Parathyroid adenoma (tissue), 2 donors: ENCODE data around the gene MMP24OS.

Experiments used
- H2AFZ ChIP-seq: fragments of 300-600 bp; sonication (generic); one replicate; pipeline ENCODE4 v1.7.0; 2017; ENCODE audit warnings: antibody characterized with exemption, mild to moderate bottlenecking
- H3K27ac ChIP-seq: fragments of 300-600 bp; sonication (generic); one replicate; pipeline ENCODE4 v1.7.0; 2017
- H3K27me3 ChIP-seq: fragments of 300-600 bp; sonication (generic); one replicate; pipeline ENCODE4 v1.7.0; 2017; ENCODE audit warnings: low read length; ENCODE audit not compliant: control insufficient read depth, insufficient read depth
- H3K36me3 ChIP-seq: fragments of 300-600 bp; sonication (generic); one replicate; pipeline ENCODE4 v1.7.0; 2017; ENCODE audit warnings: low read length; ENCODE audit not compliant: control insufficient read depth, insufficient read depth
- H3K4me1 ChIP-seq: fragments of 300-600 bp; sonication (generic); one replicate; pipeline ENCODE4 v1.7.0; 2017; ENCODE audit warnings: control low read depth
- H3K4me2 ChIP-seq: fragments of 300-600 bp; sonication (generic); one replicate; pipeline ENCODE4 v1.7.0; 2017; ENCODE audit warnings: low read length
- H3K4me3 ChIP-seq: fragments of 300-600 bp; sonication (generic); one replicate; pipeline ENCODE4 v1.7.0; 2017; ENCODE audit warnings: low read depth, low read length
- H3K79me2 ChIP-seq: fragments of 300-600 bp; sonication (generic); one replicate; pipeline ENCODE4 v1.7.0; 2017; ENCODE audit warnings: control low read depth
- H3K9ac ChIP-seq: fragments of 300-600 bp; sonication (generic); one replicate; pipeline ENCODE4 v1.7.0; 2017; ENCODE audit warnings: mild to moderate bottlenecking
- H3K9me3 ChIP-seq: fragments of 300-600 bp; sonication (generic); one replicate; pipeline ENCODE4 v1.7.0; 2017; ENCODE audit warnings: low read length; ENCODE audit not compliant: control insufficient read depth
- CTCF ChIP-seq: fragments of 300-600 bp; sonication (generic); IDR thresholded peaks from one replicate; pipeline ENCODE4 v1.7.0; 2017; ENCODE audit warnings: antibody characterized with exemption, mild to moderate bottlenecking
- donor health status: primary hyperparathyroidism.

The MMP24OS gene

GRCh38 chr20:35306931-35307517 is 29.1 kb upstream of the MMP24OS start:
- no peak overlapping the region for H3K4me3 ChIP-seq
- no peak overlapping the region for H3K4me2 ChIP-seq
- TF ChIP-seq CTCF: peak; percentile 67
- no peaks in the 10 kb centered on the region for H3K79me2 ChIP-seq
- H3K9ac ChIP-seq: no peak overlapping the region
- no peak overlapping the region for H3K27ac ChIP-seq
- no peaks in the 10 kb centered on the region for H3K9me3 ChIP-seq
- no peaks in the 10 kb centered on the region for H3K4me1 ChIP-seq
- no peaks in the 10 kb centered on the region for H3K27me3 ChIP-seq
- no peaks in the 10 kb centered on the region for H3K36me3 ChIP-seq
- H2AFZ ChIP-seq: no peak overlapping the region

- Histone ChIP-seq H3K9me3 (no peaks in the 10 kb centered on the region), H3K9ac (no peak overlapping the region), H3K27me3 (no peaks in the 10 kb centered on the region), H3K4me3 (no peak overlapping the region), H3K79me2 (no peaks in the 10 kb centered on the region), H2AFZ (no peak overlapping the region), H3K4me2 (no peak overlapping the region), H3K4me1 (no peaks in the 10 kb centered on the region), H3K36me3 (no peaks in the 10 kb centered on the region), H3K27ac (no peak overlapping the region)
- no peak for TF ChIP-seq CTCF
Measured at GRCh38 chr20:35305682-35306556, 28.0 kb upstream of the MMP24OS start.

GRCh38 chr20:35304956-35305355 is 27.0 kb upstream of the MMP24OS start:
- H3K9ac ChIP-seq: no peak overlapping the region
- H3K36me3 ChIP-seq: no peaks in the 10 kb centered on the region
- H3K4me3 ChIP-seq: no peak overlapping the region
- no peak overlapping the region for H3K4me2 ChIP-seq
- H3K27me3 ChIP-seq: no peaks in the 10 kb centered on the region
- H3K9me3 ChIP-seq: no peaks in the 10 kb centered on the region
- TF ChIP-seq CTCF: no peak
- no peaks in the 10 kb centered on the region for H3K4me1 ChIP-seq
- no peak overlapping the region for H3K27ac ChIP-seq
- no peak overlapping the region for H2AFZ ChIP-seq
- H3K79me2 ChIP-seq: no peaks in the 10 kb centered on the region

- Histone ChIP-seq H3K9ac (no peak overlapping the region), H3K27ac (no peak overlapping the region)
- peak; percentile 92 for TF ChIP-seq CTCF
Measured at GRCh38 chr20:35303735-35304491, 26.0 kb upstream of the MMP24OS start.

More at GRCh38 chr20:35303735-35304491, 26.0 kb upstream of the MMP24OS start:
- Histone ChIP-seq H3K27me3 (no peaks in the 10 kb centered on the region), H3K9me3 (no peaks in the 10 kb centered on the region), H3K4me1 (no peaks in the 10 kb centered on the region), H3K4me3 (no peak overlapping the region), H3K36me3 (no peaks in the 10 kb centered on the region), H3K79me2 (no peaks in the 10 kb centered on the region), H2AFZ (peak overlapping the region; percentile 4), H3K4me2 (no peak overlapping the region)
